GM21717 (cell line): ENCODE measurements around the gene PRKD3.

ENCODE experiments used
- ATAC-seq: cut with Tn5 transposase; IDR thresholded peaks from one replicate; pipeline ENCODE4 v1.9.1; 2021; ENCODE audit warnings: mild to moderate bottlenecking, moderate library complexity; ENCODE audit not compliant: unreplicated experiment

The PRKD3 gene

GRCh38 chr2:37343537-37344434 is 19.2 kb upstream of the PRKD3 start:
- ATAC-seq: no peak

GRCh38 chr2:37342591-37343220 is 18.1 kb upstream of the PRKD3 start:
- ATAC-seq: no peak

GRCh38 chr2:37340637-37341036 is 16.0 kb upstream of the PRKD3 start:
- no peak for ATAC-seq

GRCh38 chr2:37338933-37339332 is 14.3 kb upstream of the PRKD3 start:
- no peak for ATAC-seq

- no peak for ATAC-seq
These were observed 13.1 kb upstream of the PRKD3 start for GRCh38 chr2:37337620-37338280.

GRCh38 chr2:37335604-37336003 is 11.0 kb upstream of the PRKD3 start:
- no peak for ATAC-seq

- no peak for ATAC-seq
These were observed 8.6 kb upstream of the PRKD3 start for GRCh38 chr2:37333256-37333655.

GRCh38 chr2:37332560-37332959 is 7.9 kb upstream of the PRKD3 start:
- ATAC-seq: no peak

- no peak for ATAC-seq
These were observed 6.0 kb upstream of the PRKD3 start for GRCh38 chr2:37330681-37331080.

GRCh38 chr2:37326866-37327634 is 2.4 kb upstream of the PRKD3 start:
- ATAC-seq: no peak

GRCh38 chr2:37326285-37326684 is 1.7 kb upstream of the PRKD3 start:
- ATAC-seq: no peak

GRCh38 chr2:37325625-37326071 is 1.0 kb upstream of the PRKD3 start:
- ATAC-seq: no peak

- ATAC-seq: no peak
These were observed 172 bp downstream of the PRKD3 start for GRCh38 chr2:37324536-37324785.

- peak; percentile 7 for ATAC-seq
These were observed 675 bp downstream of the PRKD3 start for GRCh38 chr2:37323781-37324535.

- no peak for ATAC-seq
These were observed 1.4 kb downstream of the PRKD3 start for GRCh38 chr2:37323176-37323780.

- ATAC-seq: no peak
These were observed 2.3 kb downstream of the PRKD3 start for GRCh38 chr2:37322368-37322767.

- no peak for ATAC-seq
These were observed 3.5 kb downstream of the PRKD3 start for GRCh38 chr2:37321029-37321682.

- no peak for ATAC-seq
These were observed 4.7 kb downstream of the PRKD3 start for GRCh38 chr2:37319754-37320609.

GRCh38 chr2:37318401-37318800 is 6.2 kb downstream of the PRKD3 start:
- peak; percentile 73 for ATAC-seq
